Thyroid gland (tissue), 4 donors: ENCODE measurements around the gene FADS6.

Experiments
- POLR2A ChIP-seq, 2 donors: fragments of 450-650 bp; IDR thresholded peaks; one replicate each; pipeline ENCODE4 v1.6.1; 2017; ENCODE audit warnings: antibody characterized with exemption in 2 of 2, mild to moderate bottlenecking in 2 of 2, moderate library complexity in 1 of 2
- TF ChIP-seq, protein P1 (sequence below), 6 experiments: fragments of 200-600 bp in 3 of 6; fragments of 450-650 bp in 3 of 6; sonication (generic) in 3 of 6; IDR thresholded peaks; one replicate each; pipeline ENCODE4 v1.5.1; 2016 to 2019; ENCODE audit warnings: antibody characterized with exemption in 6 of 6, mild to moderate bottlenecking in 2 of 6, inconsistent platforms in 1 of 6, moderate library complexity in 1 of 6

DNA sequence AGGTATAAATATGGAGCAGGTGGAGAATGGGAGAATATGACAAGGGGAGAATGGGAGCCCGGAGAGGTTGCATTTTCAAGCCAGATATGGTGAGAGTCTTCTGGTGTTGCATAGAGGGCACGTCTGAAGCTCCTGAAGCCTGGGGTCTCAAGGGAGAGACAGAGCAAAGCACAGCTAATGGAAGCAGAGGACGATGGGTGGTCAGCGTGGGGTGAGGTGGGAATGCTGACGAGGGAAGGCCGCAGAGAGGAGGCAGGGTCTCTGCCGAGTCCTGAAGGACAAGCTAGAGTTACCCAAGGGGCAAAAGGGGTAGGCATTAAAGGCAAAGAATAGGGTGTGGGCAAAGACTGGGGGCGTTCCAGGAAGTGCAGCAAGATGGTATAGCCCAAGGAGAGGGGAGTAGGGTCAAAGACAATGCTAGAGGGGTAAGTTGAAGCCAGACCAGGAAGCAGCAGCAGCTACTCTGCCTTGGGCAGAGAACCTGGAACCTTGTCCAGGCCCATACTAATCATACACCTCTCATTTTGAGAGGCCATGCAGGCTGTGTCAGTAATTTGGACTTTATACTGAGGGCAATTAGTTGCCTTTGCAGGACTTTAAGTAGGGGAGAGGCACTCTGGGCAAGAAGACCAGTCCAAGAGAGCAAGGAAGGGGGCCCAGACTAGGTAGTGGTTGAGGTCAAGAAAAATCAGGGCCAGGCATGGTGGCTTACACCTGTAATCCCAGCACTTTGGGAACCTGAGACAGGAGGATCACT lies 44.9 kb upstream of the FADS6 start:
- TF ChIP-seq, protein P1, sequence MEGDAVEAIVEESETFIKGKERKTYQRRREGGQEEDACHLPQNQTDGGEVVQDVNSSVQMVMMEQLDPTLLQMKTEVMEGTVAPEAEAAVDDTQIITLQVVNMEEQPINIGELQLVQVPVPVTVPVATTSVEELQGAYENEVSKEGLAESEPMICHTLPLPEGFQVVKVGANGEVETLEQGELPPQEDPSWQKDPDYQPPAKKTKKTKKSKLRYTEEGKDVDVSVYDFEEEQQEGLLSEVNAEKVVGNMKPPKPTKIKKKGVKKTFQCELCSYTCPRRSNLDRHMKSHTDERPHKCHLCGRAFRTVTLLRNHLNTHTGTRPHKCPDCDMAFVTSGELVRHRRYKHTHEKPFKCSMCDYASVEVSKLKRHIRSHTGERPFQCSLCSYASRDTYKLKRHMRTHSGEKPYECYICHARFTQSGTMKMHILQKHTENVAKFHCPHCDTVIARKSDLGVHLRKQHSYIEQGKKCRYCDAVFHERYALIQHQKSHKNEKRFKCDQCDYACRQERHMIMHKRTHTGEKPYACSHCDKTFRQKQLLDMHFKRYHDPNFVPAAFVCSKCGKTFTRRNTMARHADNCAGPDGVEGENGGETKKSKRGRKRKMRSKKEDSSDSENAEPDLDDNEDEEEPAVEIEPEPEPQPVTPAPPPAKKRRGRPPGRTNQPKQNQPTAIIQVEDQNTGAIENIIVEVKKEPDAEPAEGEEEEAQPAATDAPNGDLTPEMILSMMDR (IDR thresholded peaks at IDR 0.05) = no peak
- TF ChIP-seq POLR2A (IDR thresholded peaks at IDR 0.05) = no peak
